Measurements from ENCODE around the gene ANTXR2. TPM values are rescaled to one million over a fixed set of nuclear protein-coding genes. Genes with fewer than 3 reads are reported as not detected.
"Not testable (repeated sequence)": the region's sequence is repeated elsewhere in the genome, so short reads cannot be mapped to it uniquely, and the experiment has no call there.

ANTXR2 gene
- total and polyA plus RNA-seq, 4 experiments from 2014 or later = 88.1 to 91.6 (median 90.7) TPM

DNA sequence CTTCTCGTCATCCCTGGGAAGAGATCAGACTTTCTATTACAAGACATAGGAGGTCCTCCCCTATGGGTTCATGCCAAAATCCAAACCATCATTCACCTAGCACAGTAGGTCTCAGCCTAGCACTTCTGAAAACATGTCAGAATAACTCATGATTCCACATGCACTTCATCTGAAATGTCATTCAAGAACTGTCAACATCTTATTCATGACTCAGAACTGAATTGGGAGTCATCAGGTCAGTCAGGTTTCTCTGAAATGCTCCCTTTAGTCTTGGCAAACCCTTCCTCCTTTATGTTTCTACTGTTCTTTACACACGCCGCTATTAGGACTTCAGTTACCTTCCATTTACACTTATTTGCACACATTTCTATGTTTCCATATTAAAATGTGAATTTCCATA, 67.2 kb downstream of the ANTXR2 start:
- H3K4me3 ChIP-seq (ENCODE audit: low read length in 2 of 2) = no peak overlapping the region
- H3K27me3 ChIP-seq (ENCODE audit: insufficient read depth, low read length) = no peaks in the 10 kb centered on the region
- H3K36me3 Mint-ChIP-seq = peaks cover 49 to 50% of the 10 kb centered on the region in 2 donors
- ChIA-PET POLR2A (ENCODE audit: partially characterized antibody) (no interaction called here), CTCF (ENCODE audit: partially characterized antibody) (no interaction called here)
- H3K27ac ChIP-seq (ENCODE audit: low read depth, low read length) = no peak overlapping the region
- H3K27ac Mint-ChIP-seq = peak overlapping the region; percentile 32 to 93 (median 86)
- H3K27me3 Mint-ChIP-seq = no peaks in the 10 kb centered on the region
- intact Hi-C loops (cut with micrococcal nuclease) = loop anchor here (2.0 to 5.0 kb wide), 3 partner anchors 51 to 176 kb away; partner anchors contain the start of gene ANTXR2
- H3K9me3 Mint-ChIP-seq = peaks cover 4 to 16% (median 8%) of the 10 kb centered on the region in 8 donors
- peak overlapping the region in 6 of 8 donors; percentile 14 to 84 (median 69) for H3K4me3 Mint-ChIP-seq
- no peak for DNase-seq
- H3K4me1 Mint-ChIP-seq = peaks cover 39 to 63% (median 51%) of the 10 kb centered on the region in 4 donors
- H3K36me3 ChIP-seq (ENCODE audit: insufficient read depth, low read length) = no peaks in the 10 kb centered on the region
- H3K4me1 ChIP-seq (ENCODE audit: insufficient read depth, low read length) = peaks cover 56% of the 10 kb centered on the region
- no peaks in the 10 kb centered on the region for H3K9me3 ChIP-seq (ENCODE audit: control insufficient read depth in 1 of 2, low read length in 2 of 2)

DNA sequence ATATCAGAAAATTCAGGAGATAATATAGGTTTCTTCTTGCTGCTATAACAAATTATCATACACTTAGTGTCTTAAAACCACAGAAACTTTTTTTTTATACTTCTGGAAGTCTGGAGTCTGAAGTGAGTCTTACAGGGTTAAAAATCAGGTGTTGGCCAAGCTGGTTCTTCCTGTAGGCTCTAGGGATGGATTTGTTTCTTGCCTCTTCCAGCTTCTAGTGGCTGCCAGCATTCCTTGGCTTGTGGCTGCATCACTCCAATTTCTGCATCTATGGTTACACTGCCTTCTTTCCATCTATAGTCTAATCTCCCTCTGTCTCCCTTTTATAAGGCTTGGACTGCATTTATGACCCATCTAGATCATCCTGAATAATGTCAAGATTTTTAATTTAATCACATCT, 68.7 kb downstream of the ANTXR2 start:
- peaks cover 43% of the 10 kb centered on the region for H3K4me1 ChIP-seq (ENCODE audit: insufficient read depth, low read length)
- Mint-ChIP-seq H3K27ac (peak overlapping the region in 5 of 7 donors; percentile 35 to 86 (median 58)), H3K36me3 (peaks cover 41 to 42% of the 10 kb centered on the region in 2 donors), H3K4me3 (peak overlapping the region in 1 of 8 donors; percentile 5), H3K9me3 (peaks cover 4 to 16% (median 8%) of the 10 kb centered on the region in 8 donors), H3K27me3 (no peaks in the 10 kb centered on the region), H3K4me1 (peaks cover 35 to 52% (median 42%) of the 10 kb centered on the region in 4 donors)
- ChIA-PET CTCF (ENCODE audit: partially characterized antibody) (no interaction called here), POLR2A (ENCODE audit: partially characterized antibody) (no interaction called here)
- no peak overlapping the region for H3K27ac ChIP-seq (ENCODE audit: low read depth, low read length)
- H3K36me3 ChIP-seq (ENCODE audit: insufficient read depth, low read length) = no peaks in the 10 kb centered on the region
- no peaks in the 10 kb centered on the region for H3K27me3 ChIP-seq (ENCODE audit: insufficient read depth, low read length)
- no peak overlapping the region for H3K4me3 ChIP-seq (ENCODE audit: low read length in 2 of 2)
- H3K9me3 ChIP-seq (ENCODE audit: control insufficient read depth in 1 of 2, low read length in 2 of 2) = no peaks in the 10 kb centered on the region
- no peak for DNase-seq
- intact Hi-C loops (cut with micrococcal nuclease) = no loop called here

DNA sequence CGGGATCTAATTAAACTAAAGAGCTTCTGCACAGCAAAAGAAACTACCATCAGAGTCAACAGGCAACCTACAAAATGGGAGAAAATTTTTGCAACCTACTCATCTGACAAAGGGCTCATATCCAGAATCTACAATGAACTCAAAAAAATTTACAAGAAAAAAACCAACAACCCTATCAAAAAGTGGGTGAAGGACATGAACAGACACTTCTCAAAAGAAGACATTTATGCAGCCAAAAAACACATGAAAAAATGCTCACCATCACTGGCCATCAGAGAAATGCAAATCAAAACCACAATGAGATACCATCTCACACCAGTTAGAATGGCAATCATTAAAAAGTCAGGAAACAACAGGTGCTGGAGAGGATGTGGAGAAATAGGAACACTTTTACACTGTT, 70.5 kb downstream of the ANTXR2 start:
- H3K4me3 ChIP-seq (ENCODE audit: low read length in 2 of 2); H3K27ac ChIP-seq (ENCODE audit: low read depth, low read length); DNase-seq; H3K27ac Mint-ChIP-seq; intact Hi-C loops (cut with micrococcal nuclease); H3K9me3 ChIP-seq (ENCODE audit: control insufficient read depth in 1 of 2, low read length in 2 of 2); H3K27me3 Mint-ChIP-seq; H3K4me3 Mint-ChIP-seq; H3K27me3 ChIP-seq (ENCODE audit: insufficient read depth, low read length); CTCF ChIA-PET (ENCODE audit: partially characterized antibody); H3K36me3 ChIP-seq (ENCODE audit: insufficient read depth, low read length): not testable (repeated sequence)
- Mint-ChIP-seq H3K4me1 (peaks cover 23 to 46% (median 35%) of the 10 kb centered on the region in 4 donors), H3K36me3 (peaks cover 41 to 45% of the 10 kb centered on the region in 2 donors), H3K9me3 (peaks cover 4 to 16% (median 8%) of the 10 kb centered on the region in 8 donors)
- POLR2A ChIA-PET (ENCODE audit: partially characterized antibody) = interaction anchor here (0.7 kb wide), 1 partner anchor 11 kb away, joined by 3 read pairs; no protein-coding TSS in a partner anchor
- H3K4me1 ChIP-seq (ENCODE audit: insufficient read depth, low read length) = peaks cover 31% of the 10 kb centered on the region

DNA sequence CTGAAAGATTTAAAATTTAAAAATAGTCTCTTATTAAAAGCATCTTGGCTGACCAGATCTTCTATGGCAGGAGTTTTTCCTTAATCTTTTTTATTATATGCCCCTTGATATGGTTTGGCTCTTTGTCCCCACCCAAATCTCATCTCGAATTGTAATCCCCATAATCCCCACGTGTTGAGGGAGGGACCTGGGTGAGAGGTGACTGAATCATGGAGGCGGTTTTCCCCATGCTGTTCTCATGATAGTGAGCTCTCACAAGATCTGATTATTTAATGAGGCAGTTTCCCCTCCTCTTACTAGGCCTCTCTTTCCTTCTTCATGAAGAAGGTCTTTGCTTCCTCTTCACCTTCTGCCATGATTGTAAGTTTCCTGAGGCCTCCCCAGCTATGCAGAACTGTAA, 74.0 kb downstream of the ANTXR2 start:
- H3K9me3 Mint-ChIP-seq = not testable (repeated sequence)

DNA sequence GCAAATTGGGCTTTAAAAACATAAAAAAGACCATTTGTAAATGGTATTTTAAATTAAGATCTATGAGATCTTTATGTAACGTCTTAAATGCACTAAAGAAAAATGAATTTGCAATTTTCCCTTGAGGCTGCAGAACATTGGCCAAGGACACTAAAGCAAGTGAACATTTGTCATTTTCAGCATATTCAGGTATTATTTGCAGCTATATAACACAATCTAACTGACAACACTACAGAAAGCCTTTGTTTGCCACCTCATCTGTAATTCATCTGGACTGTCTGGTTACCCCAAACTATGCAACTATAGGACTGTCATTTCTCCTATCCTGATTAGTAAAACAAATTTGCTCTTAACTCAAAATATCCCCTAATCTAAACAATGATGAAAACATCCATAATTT, 74.8 kb downstream of the ANTXR2 start:
- DNase-seq = no peak
- CTCF ChIA-PET (ENCODE audit: partially characterized antibody) = no interaction called here
- peaks cover 4% of the 10 kb centered on the region for H3K4me1 ChIP-seq (ENCODE audit: insufficient read depth, low read length)
- peak overlapping the region in 1 of 7 donors; percentile 18 for H3K27ac Mint-ChIP-seq
- H3K9me3 Mint-ChIP-seq = peaks cover 0 to 2% (median 0%) of the 10 kb centered on the region in 8 donors
- no peaks in the 10 kb centered on the region for H3K27me3 Mint-ChIP-seq
- H3K4me3 ChIP-seq (ENCODE audit: low read length in 2 of 2) = no peak overlapping the region
- H3K4me3 Mint-ChIP-seq = peak overlapping the region in 1 of 8 donors; percentile 8
- H3K27ac ChIP-seq (ENCODE audit: low read depth, low read length) = no peak overlapping the region
- POLR2A ChIA-PET (ENCODE audit: partially characterized antibody) = interaction anchor here (0.6 kb wide), 1 partner anchor 201 kb away, joined by 3 read pairs; no protein-coding TSS in a partner anchor
- peaks cover 23 to 53% (median 34%) of the 10 kb centered on the region in 4 donors for H3K4me1 Mint-ChIP-seq
- H3K27me3 ChIP-seq (ENCODE audit: insufficient read depth, low read length) = no peaks in the 10 kb centered on the region
- intact Hi-C loops (cut with micrococcal nuclease) = no loop called here
- H3K36me3 Mint-ChIP-seq = peaks cover 30 to 42% of the 10 kb centered on the region in 2 donors
- no peaks in the 10 kb centered on the region for H3K9me3 ChIP-seq (ENCODE audit: control insufficient read depth in 1 of 2, low read length in 2 of 2)
- H3K36me3 ChIP-seq (ENCODE audit: insufficient read depth, low read length) = no peaks in the 10 kb centered on the region

More for the DNA sequence above, 74.0 kb downstream of the ANTXR2 start:
- H3K27me3 Mint-ChIP-seq; H3K27ac ChIP-seq (ENCODE audit: low read depth, low read length); intact Hi-C loops (cut with micrococcal nuclease); H3K4me1 ChIP-seq (ENCODE audit: insufficient read depth, low read length); H3K4me3 ChIP-seq (ENCODE audit: low read length in 2 of 2); DNase-seq; H3K27me3 ChIP-seq (ENCODE audit: insufficient read depth, low read length); POLR2A ChIA-PET (ENCODE audit: partially characterized antibody); H3K4me3 Mint-ChIP-seq; H3K9me3 ChIP-seq (ENCODE audit: control insufficient read depth in 1 of 2, low read length in 2 of 2); CTCF ChIA-PET (ENCODE audit: partially characterized antibody); H3K36me3 ChIP-seq (ENCODE audit: insufficient read depth, low read length): not testable (repeated sequence)
- Mint-ChIP-seq H3K27ac (peak overlapping the region in 5 of 7 donors; percentile 13 to 64 (median 41)), H3K4me1 (peaks cover 20 to 45% (median 28%) of the 10 kb centered on the region in 4 donors), H3K36me3 (peaks cover 31 to 47% of the 10 kb centered on the region in 2 donors)

DNA sequence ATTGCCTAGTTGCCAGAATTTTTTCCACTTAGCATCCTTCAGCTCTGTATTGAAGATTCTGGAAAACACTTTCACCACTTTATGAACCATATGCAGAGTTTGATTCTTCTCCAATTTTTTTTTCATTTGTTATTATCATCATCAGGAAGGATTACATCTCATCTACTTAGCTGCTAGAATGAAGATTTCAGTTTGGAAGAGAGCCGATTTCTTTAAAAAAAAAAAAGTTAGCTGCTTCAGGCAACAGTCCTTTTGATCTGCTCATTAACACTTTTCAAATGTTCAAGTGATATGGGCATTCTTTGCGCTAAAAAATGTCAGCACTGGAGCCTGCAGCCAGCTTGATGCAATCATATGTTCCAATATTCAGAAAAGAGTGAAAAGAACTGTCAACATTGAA, 76.2 kb downstream of the ANTXR2 start:
- ChIA-PET POLR2A (ENCODE audit: partially characterized antibody) (no interaction called here), CTCF (ENCODE audit: partially characterized antibody) (no interaction called here)
- H3K4me1 ChIP-seq (ENCODE audit: insufficient read depth, low read length) = peaks cover 4% of the 10 kb centered on the region
- intact Hi-C loops (cut with micrococcal nuclease) = no loop called here
- Mint-ChIP-seq H3K36me3 (peaks cover 25 to 46% of the 10 kb centered on the region in 2 donors), H3K27ac (peak overlapping the region in 1 of 7 donors; percentile 19), H3K4me3 (peak overlapping the region in 1 of 8 donors; percentile 28), H3K27me3 (no peaks in the 10 kb centered on the region), H3K4me1 (peaks cover 27 to 57% (median 40%) of the 10 kb centered on the region in 4 donors), H3K9me3 (peaks cover 0 to 2% (median 0%) of the 10 kb centered on the region in 8 donors)
- no peaks in the 10 kb centered on the region for H3K36me3 ChIP-seq (ENCODE audit: insufficient read depth, low read length)
- H3K27ac ChIP-seq (ENCODE audit: low read depth, low read length) = no peak overlapping the region
- no peaks in the 10 kb centered on the region for H3K27me3 ChIP-seq (ENCODE audit: insufficient read depth, low read length)
- no peak overlapping the region for H3K4me3 ChIP-seq (ENCODE audit: low read length in 2 of 2)
- H3K9me3 ChIP-seq (ENCODE audit: control insufficient read depth in 1 of 2, low read length in 2 of 2) = no peaks in the 10 kb centered on the region
- DNase-seq = no peak

DNA sequence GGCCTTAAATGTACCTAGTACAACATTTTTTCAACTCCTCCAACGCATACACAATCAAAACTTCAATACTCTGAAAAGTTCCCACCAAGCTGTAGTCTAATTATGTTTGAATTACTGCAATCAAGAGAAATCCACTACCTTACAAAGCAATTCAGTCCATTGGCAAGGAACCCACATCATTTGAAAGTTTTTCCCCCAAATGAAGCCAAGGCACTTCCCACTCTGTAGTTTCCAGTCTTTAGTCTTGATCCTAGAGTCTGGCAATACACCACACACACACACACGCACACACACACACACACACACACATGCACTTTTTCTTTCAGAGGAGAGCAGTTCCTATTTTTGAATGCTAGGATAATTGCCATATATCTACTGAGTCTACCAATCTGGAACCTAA, 79.6 kb downstream of the ANTXR2 start:
- POLR2A ChIA-PET (ENCODE audit: partially characterized antibody) = no interaction called here
- H3K27ac Mint-ChIP-seq = peak overlapping the region in 1 of 7 donors; percentile 70
- CTCF ChIA-PET (ENCODE audit: partially characterized antibody) = no interaction called here

More for the DNA sequence above, 79.6 kb downstream of the ANTXR2 start:
- DNase-seq = no peak
- no peaks in the 10 kb centered on the region for H3K27me3 Mint-ChIP-seq
- H3K36me3 Mint-ChIP-seq = peaks cover 21 to 40% of the 10 kb centered on the region in 2 donors
- H3K4me1 Mint-ChIP-seq = peaks cover 44 to 77% (median 62%) of the 10 kb centered on the region in 4 donors
- Histone ChIP-seq H3K4me3 (ENCODE audit: low read length in 2 of 2) (no peak overlapping the region), H3K27me3 (ENCODE audit: insufficient read depth, low read length) (no peaks in the 10 kb centered on the region), H3K9me3 (ENCODE audit: control insufficient read depth in 1 of 2, low read length in 2 of 2) (no peaks in the 10 kb centered on the region), H3K4me1 (ENCODE audit: insufficient read depth, low read length) (peaks cover 10% of the 10 kb centered on the region), H3K27ac (ENCODE audit: low read depth, low read length) (no peak overlapping the region), H3K36me3 (ENCODE audit: insufficient read depth, low read length) (no peaks in the 10 kb centered on the region)
- intact Hi-C loops (cut with micrococcal nuclease) = no loop called here
- peaks cover 0 to 9% (median 0%) of the 10 kb centered on the region in 8 donors for H3K9me3 Mint-ChIP-seq
- peak overlapping the region in 2 of 8 donors; percentile 9 to 31 for H3K4me3 Mint-ChIP-seq

Measured in CD4-positive, alpha-beta memory T cell (primary cell).